PFSK-1 (cell line): ENCODE data around the gene SORCS3.

ENCODE experiments used
- POLR2AphosphoS5 ChIP-seq: IDR thresholded peaks from 2 replicates; pipeline ENCODE4 v1.6.1; 2012; ENCODE audit warnings: low read depth, mild to moderate bottlenecking, control low read depth, low read length, moderate library complexity
- REST ChIP-seq, 2 experiments: IDR thresholded peaks; 2 replicates each; pipeline versions ENCODE4 v1.6.1 to v1.8.0; 2011 to 2012; ENCODE audit warnings: low read depth in 2 of 2, low read length in 2 of 2, control low read depth in 1 of 2, inconsistent platforms in 1 of 2, mild to moderate bottlenecking in 1 of 2, moderate library complexity in 1 of 2; ENCODE audit not compliant: insufficient read depth in 1 of 2
- SIN3A ChIP-seq: IDR thresholded peaks from 2 replicates; pipeline ENCODE4 v1.6.1; 2012; ENCODE audit warnings: mild to moderate bottlenecking, low read length, moderate library complexity, borderline replicate concordance; ENCODE audit not compliant: insufficient read depth
- TAF1 ChIP-seq: IDR thresholded peaks from 2 replicates; pipeline ENCODE4 v1.6.1; 2012; ENCODE audit warnings: low read length, control low read depth, borderline replicate concordance; ENCODE audit not compliant: insufficient read depth

- TF ChIP-seq TAF1 (no peak), REST (IDR thresholded peaks at IDR 0.05; ENCODE audit: insufficient read depth in 1 of 2, low read depth in 2 of 2, low read length in 2 of 2) (no peak), SIN3A (no peak), POLR2AphosphoS5 (no peak)
These were observed 262.3 kb downstream of the SORCS3 start for GRCh38 chr10:104903433-104903832.
